Fibroblast of peridontal ligament (primary cell): ENCODE results near the gene MEP1A.
"Not testable (repeated sequence)": the region's sequence is repeated elsewhere in the genome, so short reads cannot be mapped to it uniquely, and the experiment has no call there.

Source experiments
- DNase-seq: peaks from one replicate; pipeline ENCODE4 v3.0.0-alpha.2; 2010; ENCODE audit errors: extremely low read depth

The MEP1A gene

GRCh38 chr6:46793138-46793537 lies at the start of gene MEP1A:
Gene MEP1A, plus strand, starts transcription at chr6:46793389. Its CDS starts 10 bp downstream, at chr6:46793399.
- no peak for DNase-seq

GRCh38 chr6:46743425-46744158 lies 49.6 kb upstream of the MEP1A start:
- DNase-seq: no peak

- not testable (repeated sequence) for DNase-seq
Observed at GRCh38 chr6:46744159-46744725, 48.9 kb upstream of the MEP1A start.

- no peak for DNase-seq
Observed at GRCh38 chr6:46745973-46746372, 47.2 kb upstream of the MEP1A start.

- no peak for DNase-seq
Observed at GRCh38 chr6:46746696-46747095, 46.5 kb upstream of the MEP1A start, which contains the start of gene ANKRD66. Gene ANKRD66, plus strand, starts transcription at chr6:46746933. Its CDS starts 5,016 bp downstream, at chr6:46751949.

GRCh38 chr6:46748940-46749503 lies 44.2 kb upstream of the MEP1A start:
- DNase-seq: no peak

GRCh38 chr6:46749731-46750130 lies 43.5 kb upstream of the MEP1A start:
- DNase-seq: no peak

- DNase-seq: no peak
Observed at GRCh38 chr6:46751658-46752057, 41.5 kb upstream of the MEP1A start.

- no peak for DNase-seq
Observed at GRCh38 chr6:46755865-46756264, 37.3 kb upstream of the MEP1A start.

- no peak for DNase-seq
Observed at GRCh38 chr6:46756469-46757213, 36.5 kb upstream of the MEP1A start.

- DNase-seq: no peak
Observed at GRCh38 chr6:46757214-46757596, 36.0 kb upstream of the MEP1A start.

- no peak for DNase-seq
Observed at GRCh38 chr6:46758960-46759753, 34.0 kb upstream of the MEP1A start.

- no peak for DNase-seq
Observed at GRCh38 chr6:46760925-46761324, 32.3 kb upstream of the MEP1A start.

GRCh38 chr6:46763466-46763865 lies 29.7 kb upstream of the MEP1A start:
- no peak for DNase-seq

GRCh38 chr6:46764280-46764679 lies 28.9 kb upstream of the MEP1A start:
- DNase-seq: not testable (repeated sequence)

GRCh38 chr6:46764961-46765360 lies 28.2 kb upstream of the MEP1A start:
- no peak for DNase-seq

GRCh38 chr6:46772016-46772415 lies 21.2 kb upstream of the MEP1A start:
- DNase-seq: no peak

GRCh38 chr6:46772762-46773161 lies 20.4 kb upstream of the MEP1A start:
- DNase-seq: no peak

- DNase-seq: no peak
Observed at GRCh38 chr6:46773201-46773855, 19.9 kb upstream of the MEP1A start.

- not testable (repeated sequence) for DNase-seq
Observed at GRCh38 chr6:46774736-46775135, 18.5 kb upstream of the MEP1A start.

- no peak for DNase-seq
Observed at GRCh38 chr6:46776070-46776712, 17.0 kb upstream of the MEP1A start.
